K562 (cell line): ENCODE measurements around the gene MRM2. TPM values are rescaled to one million over a fixed set of nuclear protein-coding genes. Genes with fewer than 3 reads are reported as not detected.

ENCODE experiments used
- ATAC-seq: fragments of 200-7000 bp; cut with Tn5 transposase; 3 replicates; pipeline ENCODE4 v1.9.1; 2020; ENCODE audit warnings: moderate library complexity
- BruUV-seq: library from RNA; stranded (reverse); fragments of 400-500 nt; replicated peaks from 2 replicates; lab custom pipeline; 2021; lab: Mats Ljungman, UMichigan
- CTCF ChIA-PET: fragments of 300-600 bp; formaldehyde crosslinking; extraction: SDS; loops from one replicate; lab custom pipeline; 2021; ENCODE audit warnings: low intra/inter-chr PET ratio; lab: Yijun Ruan, JAX
- POLR2A ChIA-PET: fragments of 300-600, 350-650 bp; sonication (Branson Sonifier 250); formaldehyde crosslinking; extraction: SDS; loops from one replicate; lab custom pipeline; 2021; ENCODE audit warnings: antibody characterized with exemption, inconsistent platforms; lab: Yijun Ruan, JAX
- DNase-seq, 4 experiments: peaks; one replicate each; pipeline versions ENCODE4 v3.0.0 to v3.0.0-alpha.2; 2011 to 2018; ENCODE audit warnings: low spot score in 3 of 4, mixed read lengths in 3 of 4; ENCODE audit errors: extremely low read depth in 1 of 4
- FAIRE-seq: peaks from 2 replicates; lab custom pipeline; 2011; peaks lifted over from hg19 to GRCh38; lab: Jason Lieb, UNC
- H2AFZ ChIP-seq: 2 replicates; pipeline ENCODE4 v1.6.0; 2011; ENCODE audit warnings: low read depth, low read length, control low read depth, inconsistent platforms
- H3K27ac ChIP-seq: fragments of 200-600 bp; 3 replicates; pipeline ENCODE4 v1.8.0; 2011; ENCODE audit warnings: low read depth, mild to moderate bottlenecking, control low read depth, inconsistent platforms, low read length, moderate library complexity, mixed read lengths; ENCODE audit errors: extremely low read depth
- H3K27me3 ChIP-seq, 2 experiments: fragments of 300-600 bp in 1 of 2; 2 replicates in 1 of 2; 3 replicates in 1 of 2; pipeline versions ENCODE4 v1.6.0 to v1.8.0; 2011; ENCODE audit warnings: inconsistent platforms in 2 of 2, low read length in 2 of 2, mild to moderate bottlenecking in 1 of 2, mixed read lengths in 1 of 2, moderate library complexity in 1 of 2; ENCODE audit not compliant: control insufficient read depth in 2 of 2, insufficient read depth in 2 of 2
- H3K36me3 ChIP-seq: fragments of 300-600 bp; 3 replicates; pipeline ENCODE4 v1.8.0; 2011; ENCODE audit warnings: mild to moderate bottlenecking, low read length, inconsistent platforms; ENCODE audit not compliant: control insufficient read depth, insufficient read depth
- H3K4me1 ChIP-seq, 2 experiments: fragments of 200-600 bp in 1 of 2; replicated peaks in 1 of 2; 2 replicates in 1 of 2; 3 replicates in 1 of 2; pipeline versions ENCODE4 v1.5.1 to v1.8.0; 2011; ENCODE audit warnings: inconsistent platforms in 2 of 2, low read length in 2 of 2, mild to moderate bottlenecking in 1 of 2, mixed read lengths in 1 of 2, moderate library complexity in 1 of 2; ENCODE audit not compliant: control insufficient read depth in 2 of 2, insufficient read depth in 2 of 2
- H3K4me2 ChIP-seq: 2 replicates; pipeline ENCODE4 v1.6.1; 2011; ENCODE audit warnings: low read length, control low read depth, inconsistent platforms, mixed read lengths; ENCODE audit not compliant: insufficient read depth
- H3K4me3 ChIP-seq: fragments of 200-600 bp; sonication (generic), shearing (Covaris generic); 2 replicates; pipeline ENCODE4 v1.5.1; 2016; ENCODE audit warnings: control low read depth, inconsistent platforms
- H3K79me2 ChIP-seq: fragments of 200-600 bp; 3 replicates; pipeline ENCODE4 v1.8.0; 2011; ENCODE audit warnings: low read length, inconsistent platforms; ENCODE audit not compliant: control insufficient read depth, insufficient read depth
- H3K9ac ChIP-seq, 2 experiments: 2 replicates each; pipeline versions ENCODE4 v1.6.0 to v1.6.1; 2011; ENCODE audit warnings: low read depth in 2 of 2, low read length in 2 of 2, control low read depth in 1 of 2, inconsistent platforms in 1 of 2, mild to moderate bottlenecking in 1 of 2, mixed read lengths in 1 of 2; ENCODE audit not compliant: insufficient read depth in 1 of 2
- H3K9me1 ChIP-seq: one replicate; pipeline ENCODE4 v1.6.0; 2011; ENCODE audit warnings: inconsistent platforms, mild to moderate bottlenecking, low read length, moderate library complexity; ENCODE audit not compliant: control insufficient read depth, insufficient read depth
- H3K9me3 ChIP-seq: replicated peaks from 2 replicates; pipeline ENCODE4 v1.5.1; 2011; ENCODE audit warnings: low read depth, low read length, inconsistent platforms; ENCODE audit not compliant: control insufficient read depth, insufficient read depth
- H4K20me1 ChIP-seq: replicated peaks from 2 replicates; pipeline ENCODE4 v1.6.1; 2011; ENCODE audit warnings: low read length, inconsistent platforms, mixed read lengths; ENCODE audit not compliant: control insufficient read depth, insufficient read depth
- ARID1B ChIP-seq: fragments of 450-650 bp; IDR thresholded peaks from 2 replicates; pipeline ENCODE4 v1.6.1; 2016; ENCODE audit warnings: antibody characterized with exemption, mild to moderate bottlenecking, inconsistent platforms
- BRF2 ChIP-seq: IDR thresholded peaks from 3 replicates; pipeline ENCODE4 v1.6.1; 2011; ENCODE audit warnings: borderline replicate concordance, mild to moderate bottlenecking; ENCODE audit not compliant: insufficient read length, insufficient read depth
- CTBP1 ChIP-seq: fragments of 450-650 bp; IDR thresholded peaks from 2 replicates; pipeline ENCODE4 v1.6.1; 2016; ENCODE audit warnings: borderline replicate concordance
- FOXM1 ChIP-seq, 2 experiments: fragments of 450-650 bp in 1 of 2; sonication (generic) in 1 of 2; formaldehyde crosslinking in 1 of 2; IDR thresholded peaks; 2 replicates each; pipeline versions ENCODE4 v1.6.1 to v1.9.0; 2017 to 2022; ENCODE audit warnings: low read depth in 2 of 2, mild to moderate bottlenecking in 2 of 2, missing genetic modification reagents in 1 of 2, moderate library complexity in 1 of 2
- FOXP4 ChIP-seq: sonication (generic); formaldehyde crosslinking; IDR thresholded peaks from 2 replicates; pipeline ENCODE4 v1.8.0; 2022; ENCODE audit warnings: mild to moderate bottlenecking, missing genetic modification reagents, borderline replicate concordance
- HNRNPK ChIP-seq: fragments of 200-400 bp; formaldehyde crosslinking; IDR thresholded peaks from one replicate; pipeline ENCODE4 v1.6.1; 2018; ENCODE audit warnings: mild to moderate bottlenecking, low read depth, low read length; ENCODE audit not compliant: poor library complexity, severe bottlenecking
- KLF16 ChIP-seq: IDR thresholded peaks from 2 replicates; pipeline ENCODE4 v1.6.1; 2016; ENCODE audit warnings: antibody characterized with exemption
- NRF1 ChIP-seq, 2 experiments: fragments of 450-650 bp; IDR thresholded peaks in 1 of 2; conservative IDR thresholded peaks in 1 of 2; 2 replicates each; pipeline ENCODE4 v1.6.1; 2014; ENCODE audit warnings: mild to moderate bottlenecking in 2 of 2
- RBM15 ChIP-seq: fragments of 200-400 bp; formaldehyde crosslinking; IDR thresholded peaks from 2 replicates; pipeline ENCODE4 v1.6.1; 2018; ENCODE audit warnings: mild to moderate bottlenecking, low read length, moderate library complexity; ENCODE audit not compliant: insufficient read depth
- RFX5 ChIP-seq: IDR thresholded peaks from 2 replicates; pipeline ENCODE4 v1.6.1; 2011; ENCODE audit warnings: low read depth, mild to moderate bottlenecking, improper control_type of control experiment, low read length
- ZBTB8A ChIP-seq: fragments of 450-650 bp; IDR thresholded peaks from 2 replicates; pipeline ENCODE4 v1.6.1; 2018; ENCODE audit warnings: mild to moderate bottlenecking, moderate library complexity; ENCODE audit not compliant: partially characterized antibody
- ZSCAN32 ChIP-seq: fragments of 450-650 bp; formaldehyde crosslinking; IDR thresholded peaks from 2 replicates; pipeline ENCODE4 v1.4.0; 2020; ENCODE audit warnings: mild to moderate bottlenecking, moderate library complexity
- WGBS: fragments of 100-300 bp; shearing (Covaris generic); methylation state at CpG from one replicate; pipeline ENCODE4 v1.1.6; 2016; ENCODE audit warnings: low coverage, mixed read lengths; ENCODE audit not compliant: insufficient coverage; ENCODE audit errors: missing lambda C conversion rate; 5-methylcytosine and 5-hydroxymethylcytosine counted together
- in situ Hi-C: fragments of 300-500 bp; cut with MboI; formaldehyde crosslinking; loops from 4 replicates; pipeline ENCODE4 v1.15.0; 2018; ENCODE audit warnings: inconsistent platforms, mixed read lengths
- intact Hi-C: fragments of 100-400 bp; cut with micrococcal nuclease; formaldehyde crosslinking; loops from 2 replicates; pipeline ENCODE4 v1.14.2; 2022
- polyA plus RNA-seq, 8 experiments: library from polyadenylated mRNA; depleted of rRNA in 4 of 8; stranded (reverse) in 5 of 8; unstranded in 3 of 8; fragments of >200 nt; fragmentation: Nextera tagmentation in 2 of 8; fragmentation: Illumina TruSeq in 1 of 8; extraction: Ambion mirVana in 2 of 8; extraction: Trizol in 1 of 8; gene quantifications; 2 replicates each; pipeline versions ENCODE4 v1.2.1 to v1.2.3, GENCODE V29; 2011 to 2014; ENCODE audit warnings: inconsistent platforms in 1 of 8, missing spikeins in 1 of 8
- total RNA-seq, 7 experiments: library from RNA; depleted of rRNA in 6 of 7; stranded (reverse); fragments of >200 nt in 6 of 7; fragmentation: Illumina TruSeq in 2 of 7; extraction: Trizol in 2 of 7; gene quantifications; 2 replicates each; pipeline versions ENCODE4 v1.2.1 to v1.2.3, GENCODE V29; 2011 to 2021; ENCODE audit warnings: low replicate concordance in 1 of 7
- TF ChIP-seq, protein P1 (sequence below): fragments of 450-650 bp; IDR thresholded peaks from 2 replicates; pipeline ENCODE4 v1.6.1; 2016; ENCODE audit warnings: borderline replicate concordance
- TF ChIP-seq, protein P2 (sequence below): conservative IDR thresholded peaks from 2 replicates; pipeline ENCODE4 v1.6.1; 2011; ENCODE audit warnings: low read depth, mild to moderate bottlenecking, low read length; ENCODE audit not compliant: control insufficient read depth

MRM2 gene
- total and polyA plus RNA-seq, 9 of the 15 experiments (the other 6 are each of a cell fraction or from before 2014, with no cell fraction given) = 32.4 to 116 (median 50.5) TPM

- TF ChIP-seq, protein P1, sequence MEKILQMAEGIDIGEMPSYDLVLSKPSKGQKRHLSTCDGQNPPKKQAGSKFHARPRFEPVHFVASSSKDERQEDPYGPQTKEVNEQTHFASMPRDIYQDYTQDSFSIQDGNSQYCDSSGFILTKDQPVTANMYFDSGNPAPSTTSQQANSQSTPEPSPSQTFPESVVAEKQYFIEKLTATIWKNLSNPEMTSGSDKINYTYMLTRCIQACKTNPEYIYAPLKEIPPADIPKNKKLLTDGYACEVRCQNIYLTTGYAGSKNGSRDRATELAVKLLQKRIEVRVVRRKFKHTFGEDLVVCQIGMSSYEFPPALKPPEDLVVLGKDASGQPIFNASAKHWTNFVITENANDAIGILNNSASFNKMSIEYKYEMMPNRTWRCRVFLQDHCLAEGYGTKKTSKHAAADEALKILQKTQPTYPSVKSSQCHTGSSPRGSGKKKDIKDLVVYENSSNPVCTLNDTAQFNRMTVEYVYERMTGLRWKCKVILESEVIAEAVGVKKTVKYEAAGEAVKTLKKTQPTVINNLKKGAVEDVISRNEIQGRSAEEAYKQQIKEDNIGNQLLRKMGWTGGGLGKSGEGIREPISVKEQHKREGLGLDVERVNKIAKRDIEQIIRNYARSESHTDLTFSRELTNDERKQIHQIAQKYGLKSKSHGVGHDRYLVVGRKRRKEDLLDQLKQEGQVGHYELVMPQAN = no peak
Measured at GRCh38 chr7:2270495-2270894, 28.5 kb upstream of the MRM2 start (continued).

GRCh38 chr7:2269991-2270460 lies 28.0 kb upstream of the MRM2 start:
- Histone ChIP-seq H3K36me3 (peaks cover 33% of the 10 kb centered on the region; the same call in 2 of the 3 replicates), H3K79me2 (no peaks in the 10 kb centered on the region), H4K20me1 (no peaks in the 10 kb centered on the region), H3K27me3 (no peaks in the 10 kb centered on the region), H3K9ac (peak overlapping the region in 1 of 2 experiments; percentile 61; a peak in 1 of 4 replicates), H2AFZ (no peak overlapping the region), H3K27ac (no peak overlapping the region), H3K9me3 (no peaks in the 10 kb centered on the region), H3K4me2 (no peak overlapping the region), H3K4me3 (no peak overlapping the region), H3K4me1 (peaks cover 0 to 13% of the 10 kb centered on the region in 2 experiments; a peak in 2 of 5 replicates), H3K9me1 (no peaks in the 10 kb centered on the region)
- WGBS = 80% methylated on average over 8 of the region's 10 CpGs
- DNase-seq = no peak
- CTCF ChIA-PET = no interaction called here
- POLR2A ChIA-PET = no interaction called here
- no TSS peak for BruUV-seq
- ATAC-seq = no peak
- in situ Hi-C loops = no loop called here
- no peak for FAIRE-seq
- intact Hi-C loops = no loop called here
- no peak for TF ChIP-seq RFX5
- no peak for TF ChIP-seq FOXM1 (IDR thresholded peaks at IDR 0.05; ENCODE audit: low read depth)
- no peak for TF ChIP-seq FOXM1 (CRISPR knock-in tag; IDR thresholded peaks at IDR 0.05; ENCODE audit: low read depth)
- TF ChIP-seq BRF2 = no peak
- TF ChIP-seq NRF1 (conservative IDR thresholded peaks at IDR 0.05 in 1 of 2, IDR thresholded peaks at IDR 0.05 in 1 of 2) = no peak
- TF ChIP-seq, protein P2, sequence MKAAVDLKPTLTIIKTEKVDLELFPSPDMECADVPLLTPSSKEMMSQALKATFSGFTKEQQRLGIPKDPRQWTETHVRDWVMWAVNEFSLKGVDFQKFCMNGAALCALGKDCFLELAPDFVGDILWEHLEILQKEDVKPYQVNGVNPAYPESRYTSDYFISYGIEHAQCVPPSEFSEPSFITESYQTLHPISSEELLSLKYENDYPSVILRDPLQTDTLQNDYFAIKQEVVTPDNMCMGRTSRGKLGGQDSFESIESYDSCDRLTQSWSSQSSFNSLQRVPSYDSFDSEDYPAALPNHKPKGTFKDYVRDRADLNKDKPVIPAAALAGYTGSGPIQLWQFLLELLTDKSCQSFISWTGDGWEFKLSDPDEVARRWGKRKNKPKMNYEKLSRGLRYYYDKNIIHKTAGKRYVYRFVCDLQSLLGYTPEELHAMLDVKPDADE = no peak
- no peak for TF ChIP-seq KLF16
- TF ChIP-seq ZBTB8A = no peak
- no peak for TF ChIP-seq RBM15
- no peak for TF ChIP-seq FOXP4 (CRISPR knock-in tag)
- no peak for TF ChIP-seq ARID1B
- no peak for TF ChIP-seq CTBP1
- TF ChIP-seq HNRNPK = no peak
- TF ChIP-seq ZSCAN32 (CRISPR knock-in tag) = no peak
